OCI-LY1 (cell line): ENCODE results near the gene FCN3.

Source experiments
- H2AFZ ChIP-seq: fragments of 200-600 bp; sonication (generic), shearing (Covaris generic); 2 replicates; pipeline ENCODE4 v1.6.0; 2014; ENCODE audit warnings: antibody characterized with exemption, mild to moderate bottlenecking, low read length
- H3F3A ChIP-seq: fragments of 200-600 bp; sonication (generic), shearing (Covaris generic); 2 replicates; pipeline ENCODE4 v1.6.0; 2014; ENCODE audit warnings: mild to moderate bottlenecking, antibody characterized with exemption, low read length, moderate library complexity; ENCODE audit not compliant: insufficient read depth
- H3K27ac ChIP-seq: fragments of 200-600 bp; sonication (generic); 2 replicates; pipeline ENCODE4 v1.5.1; 2014; ENCODE audit warnings: low read length, mixed run types, mild to moderate bottlenecking, low read depth; ENCODE audit not compliant: poor library complexity, severe bottlenecking
- H3K27me3 ChIP-seq: fragments of 200-600 bp; sonication (generic); 2 replicates; pipeline ENCODE4 v1.6.0; 2014; ENCODE audit warnings: antibody characterized with exemption, mild to moderate bottlenecking, low read length, moderate library complexity; ENCODE audit not compliant: insufficient read depth
- H3K36me3 ChIP-seq: fragments of 200-600 bp; sonication (generic); 2 replicates; pipeline ENCODE4 v1.6.1; 2014; ENCODE audit warnings: mild to moderate bottlenecking, antibody characterized with exemption, low read length, moderate library complexity, mixed read lengths; ENCODE audit not compliant: insufficient read depth
- H3K4me1 ChIP-seq: fragments of 200-600 bp; sonication (generic); 2 replicates; pipeline ENCODE4 v1.5.1; 2014; ENCODE audit warnings: mild to moderate bottlenecking, low read length, moderate library complexity; ENCODE audit not compliant: insufficient read depth, severe bottlenecking
- H3K4me2 ChIP-seq: fragments of 200-600 bp; sonication (generic), shearing (Covaris generic); 2 replicates; pipeline ENCODE4 v1.6.1; 2014; ENCODE audit warnings: low read length
- H3K4me3 ChIP-seq: fragments of 200-600 bp; sonication (generic); 2 replicates; pipeline ENCODE4 v1.5.1; 2014; ENCODE audit warnings: low read length, low read depth, mild to moderate bottlenecking, mixed read lengths; ENCODE audit not compliant: poor library complexity, severe bottlenecking
- H3K79me2 ChIP-seq: fragments of 200-600 bp; shearing (Covaris generic); 2 replicates; pipeline ENCODE4 v1.6.1; 2016; ENCODE audit warnings: mixed run types, low read length, mixed read lengths; ENCODE audit not compliant: insufficient read depth
- H3K9ac ChIP-seq: fragments of 200-600 bp; sonication (generic), shearing (Covaris generic); 2 replicates; pipeline ENCODE4 v1.6.1; 2014; ENCODE audit warnings: mild to moderate bottlenecking, low read length, mixed read lengths
- H3K9me2 ChIP-seq: fragments of 200-600 bp; sonication (generic), shearing (Covaris generic); 2 replicates; pipeline ENCODE4 v1.6.1; 2014; ENCODE audit warnings: low read depth, mild to moderate bottlenecking, low read length, mixed read lengths
- H3K9me3 ChIP-seq: fragments of 200-600 bp; shearing (Covaris generic); 2 replicates; pipeline ENCODE4 v1.6.1; 2014; ENCODE audit warnings: low read length, mixed read lengths
- H4K20me1 ChIP-seq: fragments of 200-600 bp; sonication (generic), shearing (Covaris generic); 2 replicates; pipeline ENCODE4 v1.6.0; 2016; ENCODE audit warnings: mild to moderate bottlenecking, low read length; ENCODE audit not compliant: insufficient read depth
- EZH2 ChIP-seq: fragments of 200-600 bp; sonication (generic), shearing (Covaris generic); IDR thresholded peaks from 2 replicates; pipeline ENCODE4 v1.8.0; 2017; ENCODE audit warnings: borderline replicate concordance, mixed run types, mild to moderate bottlenecking, antibody characterized with exemption, low read length, moderate library complexity, mixed read lengths
- TF ChIP-seq, protein P1 (sequence below): fragments of 200-600 bp; sonication (generic), shearing (Covaris generic); IDR thresholded peaks from 2 replicates; pipeline ENCODE4 v1.5.1; 2017; ENCODE audit warnings: mild to moderate bottlenecking, antibody characterized with exemption, low read length, moderate library complexity, mixed read lengths

FCN3 gene

DNA sequence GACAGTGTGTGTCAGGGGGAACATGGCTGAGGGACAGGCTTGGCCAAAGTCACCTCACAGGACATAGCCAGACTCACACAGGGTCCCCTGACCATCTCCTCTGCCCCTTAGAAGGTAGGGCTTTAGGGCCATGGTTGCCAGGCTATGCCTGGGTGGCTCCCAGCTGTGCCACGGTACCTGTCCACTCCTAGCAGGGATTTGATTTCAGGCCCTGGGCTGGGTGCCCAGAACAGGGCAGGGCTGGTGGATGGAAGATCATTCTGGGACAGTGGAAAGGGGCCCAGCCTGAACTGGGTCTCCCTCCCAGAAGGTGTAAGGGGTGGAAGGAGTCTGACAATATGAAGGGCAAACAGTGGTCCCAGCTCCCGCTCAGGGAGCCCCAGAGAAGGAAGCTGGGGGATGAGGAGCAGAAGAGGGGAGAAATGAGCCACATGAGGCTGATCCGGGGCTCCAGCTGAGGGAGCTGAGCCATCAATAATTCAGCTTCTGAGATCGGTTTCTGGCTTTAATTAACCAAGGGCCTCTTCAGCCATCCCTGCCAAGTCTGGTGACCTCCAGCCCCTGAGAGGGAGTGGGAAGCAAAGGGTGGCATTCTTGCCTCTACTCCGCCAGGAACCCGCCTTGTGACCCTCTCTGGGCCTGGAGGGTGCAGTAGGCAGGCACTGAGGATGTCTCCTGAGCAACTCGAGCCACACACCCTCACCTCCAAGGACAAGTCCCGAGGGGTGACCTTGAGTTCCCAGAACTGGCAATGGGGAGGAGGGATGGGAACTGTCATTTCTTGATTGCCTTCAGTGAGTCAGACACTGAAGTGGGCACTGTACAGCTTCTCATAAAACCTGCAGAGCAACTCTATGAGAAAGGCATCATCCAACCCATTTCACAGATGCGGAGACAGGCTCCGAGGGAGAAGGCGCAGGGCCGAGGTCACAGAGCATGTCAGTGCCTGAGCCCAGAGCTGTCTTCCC lies 6.4 kb upstream of the FCN3 start:
- no peaks in the 10 kb centered on the region for H3K9me3 ChIP-seq
- H3K4me2 ChIP-seq, result no peak overlapping the region

DNA sequence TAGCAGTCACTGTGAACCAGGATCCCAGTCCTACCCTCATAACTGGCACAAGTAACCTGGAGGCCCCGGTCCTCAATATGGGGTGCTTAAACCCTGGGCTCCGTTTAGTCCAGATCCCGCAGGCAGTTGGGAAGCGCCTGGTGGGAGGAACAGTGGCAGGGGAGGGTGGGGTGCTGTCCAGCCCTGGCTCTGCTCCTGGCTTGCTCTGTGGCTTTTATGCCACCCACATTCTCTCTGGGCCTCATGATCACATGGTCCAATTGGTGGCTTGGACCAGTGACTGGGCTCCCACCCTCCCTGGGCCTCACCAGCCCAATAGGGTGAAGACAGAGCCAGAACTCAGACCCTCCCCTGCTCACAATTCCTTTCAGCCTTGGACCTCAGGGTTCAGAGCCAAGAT lies 5.6 kb upstream of the FCN3 start:
- no peak for TF ChIP-seq EZH2
- TF ChIP-seq, protein P1, sequence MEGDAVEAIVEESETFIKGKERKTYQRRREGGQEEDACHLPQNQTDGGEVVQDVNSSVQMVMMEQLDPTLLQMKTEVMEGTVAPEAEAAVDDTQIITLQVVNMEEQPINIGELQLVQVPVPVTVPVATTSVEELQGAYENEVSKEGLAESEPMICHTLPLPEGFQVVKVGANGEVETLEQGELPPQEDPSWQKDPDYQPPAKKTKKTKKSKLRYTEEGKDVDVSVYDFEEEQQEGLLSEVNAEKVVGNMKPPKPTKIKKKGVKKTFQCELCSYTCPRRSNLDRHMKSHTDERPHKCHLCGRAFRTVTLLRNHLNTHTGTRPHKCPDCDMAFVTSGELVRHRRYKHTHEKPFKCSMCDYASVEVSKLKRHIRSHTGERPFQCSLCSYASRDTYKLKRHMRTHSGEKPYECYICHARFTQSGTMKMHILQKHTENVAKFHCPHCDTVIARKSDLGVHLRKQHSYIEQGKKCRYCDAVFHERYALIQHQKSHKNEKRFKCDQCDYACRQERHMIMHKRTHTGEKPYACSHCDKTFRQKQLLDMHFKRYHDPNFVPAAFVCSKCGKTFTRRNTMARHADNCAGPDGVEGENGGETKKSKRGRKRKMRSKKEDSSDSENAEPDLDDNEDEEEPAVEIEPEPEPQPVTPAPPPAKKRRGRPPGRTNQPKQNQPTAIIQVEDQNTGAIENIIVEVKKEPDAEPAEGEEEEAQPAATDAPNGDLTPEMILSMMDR, result no peak
- Histone ChIP-seq H3K9ac (no peak overlapping the region), H3K9me2 (no peaks in the 10 kb centered on the region), H3K4me1 (no peaks in the 10 kb centered on the region), H3F3A (no peaks in the 10 kb centered on the region), H3K4me2 (no peak overlapping the region), H3K4me3 (no peak overlapping the region), H3K27me3 (peaks cover 8% of the 10 kb centered on the region; the same call in 1 of the 2 replicates), H3K79me2 (no peaks in the 10 kb centered on the region), H3K27ac (no peak overlapping the region), H4K20me1 (no peaks in the 10 kb centered on the region), H3K9me3 (no peaks in the 10 kb centered on the region), H2AFZ (no peak overlapping the region), H3K36me3 (no peaks in the 10 kb centered on the region)

More for the DNA sequence above, 6.4 kb upstream of the FCN3 start:
- Histone ChIP-seq H2AFZ (no peak overlapping the region), H3K4me3 (no peak overlapping the region), H3K4me1 (no peaks in the 10 kb centered on the region), H3K27me3 (peaks cover 4% of the 10 kb centered on the region; the same call in 1 of the 2 replicates), H3K9me2 (no peaks in the 10 kb centered on the region), H3K79me2 (no peaks in the 10 kb centered on the region), H3K27ac (no peak overlapping the region), H3K36me3 (no peaks in the 10 kb centered on the region), H3K9ac (no peak overlapping the region), H4K20me1 (no peaks in the 10 kb centered on the region), H3F3A (no peaks in the 10 kb centered on the region)
- TF ChIP-seq EZH2, result no peak
- TF ChIP-seq, protein P1, result no peak

GRCh38 chr1:27379564-27380122 lies 5.0 kb upstream of the FCN3 start:
- no peaks in the 10 kb centered on the region for H3K4me1 ChIP-seq
- H4K20me1 ChIP-seq, result no peaks in the 10 kb centered on the region
- H3K27ac ChIP-seq, result no peak overlapping the region
- H3K79me2 ChIP-seq, result no peaks in the 10 kb centered on the region
- no peak overlapping the region for H3K4me3 ChIP-seq
- no peaks in the 10 kb centered on the region for H3K9me3 ChIP-seq
- no peak overlapping the region for H3K4me2 ChIP-seq
- no peaks in the 10 kb centered on the region for H3K36me3 ChIP-seq
- peaks cover 8% of the 10 kb centered on the region; the same call in 1 of the 2 replicates for H3K27me3 ChIP-seq
- H3F3A ChIP-seq, result no peaks in the 10 kb centered on the region
- H3K9ac ChIP-seq, result no peak overlapping the region
- no peak for TF ChIP-seq EZH2
- H2AFZ ChIP-seq, result no peak overlapping the region
- no peaks in the 10 kb centered on the region for H3K9me2 ChIP-seq
